A673 (cell line): Measurements from ENCODE around the gene GBP2.

Source experiments
- EZH2 ChIP-seq: fragments of 200-600 bp; sonication (generic); IDR thresholded peaks from 2 replicates; pipeline ENCODE4 v1.6.1; 2017; ENCODE audit warnings: borderline replicate concordance, low read depth, mild to moderate bottlenecking, mixed read lengths, antibody characterized with exemption, low read length; ENCODE audit not compliant: poor library complexity, severe bottlenecking
- TF ChIP-seq, protein P1 (sequence below): fragments of 300-800, 200-600 bp; sonication (generic); conservative IDR thresholded peaks from 2 replicates; pipeline ENCODE4 v1.5.1; 2017; ENCODE audit warnings: low read depth, mild to moderate bottlenecking, antibody characterized with exemption, low read length, moderate library complexity, mixed read lengths

DNA sequence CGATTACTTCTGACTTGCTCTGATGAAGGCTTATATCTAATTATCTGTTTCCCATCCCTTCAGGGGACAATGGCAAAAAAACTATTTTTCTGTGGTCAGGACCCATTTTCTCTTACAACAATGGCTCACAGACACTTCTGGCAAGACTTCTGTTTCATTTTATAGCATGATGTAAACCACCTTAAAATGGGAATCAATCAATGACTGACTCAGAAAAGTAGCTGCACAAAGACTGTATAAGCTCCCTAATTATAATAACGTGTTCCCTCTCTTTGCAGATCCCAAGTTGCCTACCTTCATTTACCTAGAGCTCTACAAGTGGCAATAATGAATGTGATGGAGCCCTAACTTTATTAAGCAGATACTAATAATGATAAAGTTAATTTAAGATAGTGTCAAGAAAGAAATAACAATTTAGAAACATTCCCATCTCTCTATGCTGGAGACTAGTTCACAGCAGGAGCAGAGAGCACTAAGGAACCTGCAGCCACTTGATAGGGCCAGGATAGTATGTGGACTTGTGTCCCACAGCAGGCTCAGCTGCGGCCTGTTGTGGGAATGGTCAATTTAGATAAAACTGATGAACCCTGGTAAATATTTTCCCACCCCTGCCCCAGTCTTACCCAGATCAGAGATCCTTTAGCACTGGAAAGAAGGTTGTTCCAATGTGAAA, 538 bp downstream of the GBP2 start:
- TF ChIP-seq, protein P1, sequence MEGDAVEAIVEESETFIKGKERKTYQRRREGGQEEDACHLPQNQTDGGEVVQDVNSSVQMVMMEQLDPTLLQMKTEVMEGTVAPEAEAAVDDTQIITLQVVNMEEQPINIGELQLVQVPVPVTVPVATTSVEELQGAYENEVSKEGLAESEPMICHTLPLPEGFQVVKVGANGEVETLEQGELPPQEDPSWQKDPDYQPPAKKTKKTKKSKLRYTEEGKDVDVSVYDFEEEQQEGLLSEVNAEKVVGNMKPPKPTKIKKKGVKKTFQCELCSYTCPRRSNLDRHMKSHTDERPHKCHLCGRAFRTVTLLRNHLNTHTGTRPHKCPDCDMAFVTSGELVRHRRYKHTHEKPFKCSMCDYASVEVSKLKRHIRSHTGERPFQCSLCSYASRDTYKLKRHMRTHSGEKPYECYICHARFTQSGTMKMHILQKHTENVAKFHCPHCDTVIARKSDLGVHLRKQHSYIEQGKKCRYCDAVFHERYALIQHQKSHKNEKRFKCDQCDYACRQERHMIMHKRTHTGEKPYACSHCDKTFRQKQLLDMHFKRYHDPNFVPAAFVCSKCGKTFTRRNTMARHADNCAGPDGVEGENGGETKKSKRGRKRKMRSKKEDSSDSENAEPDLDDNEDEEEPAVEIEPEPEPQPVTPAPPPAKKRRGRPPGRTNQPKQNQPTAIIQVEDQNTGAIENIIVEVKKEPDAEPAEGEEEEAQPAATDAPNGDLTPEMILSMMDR = no peak
- TF ChIP-seq EZH2 = no peak
